Brain microvascular endothelial cell (primary cell): ENCODE measurements around the gene TMC3.

Source experiments
- DNase-seq: peaks from one replicate; pipeline ENCODE4 v3.0.0-alpha.2; 2020
- H3K27ac ChIP-seq: fragments of 250-450 bp; sonication (Bioruptor Pico); 2 replicates; pipeline ENCODE4 v1.5.1; 2020; ENCODE audit warnings: mild to moderate bottlenecking, moderate library complexity
- H3K27me3 ChIP-seq: fragments of 250-450 bp; sonication (Bioruptor Pico); replicated peaks from 2 replicates; pipeline ENCODE4 v1.5.1; 2020; ENCODE audit warnings: mild to moderate bottlenecking
- H3K36me3 ChIP-seq: fragments of 250-450 bp; sonication (Bioruptor Pico); replicated peaks from 2 replicates; pipeline ENCODE4 v1.5.1; 2020; ENCODE audit warnings: mild to moderate bottlenecking
- H3K4me3 ChIP-seq: 2 replicates; pipeline ENCODE4 v1.5.1; 2011; ENCODE audit warnings: low read depth, mild to moderate bottlenecking, control low read depth, low read length, moderate library complexity
- CTCF ChIP-seq: IDR thresholded peaks from 2 replicates; pipeline ENCODE4 v1.5.1; 2011; ENCODE audit warnings: low read depth, mild to moderate bottlenecking, moderate library complexity, low read length, control low read depth, inconsistent platforms; ENCODE audit errors: missing control alignments
- in situ Hi-C: cut with HindIII; loops from 2 replicates; pipeline ENCODE4 v1.10.0; 2017; ENCODE audit warnings: low sequenced_read_pairs, low pct_ligation_motif_present

Gene TMC3

GRCh38 chr15:81413851-81414250 lies 39.8 kb upstream of the TMC3 start:
- DNase-seq = no peak
- Histone ChIP-seq H3K27ac (no peak overlapping the region), H3K4me3 (no peak overlapping the region), H3K27me3 (no peaks in the 10 kb centered on the region), H3K36me3 (no peaks in the 10 kb centered on the region)
- in situ Hi-C loops = no loop called here
- no peak for TF ChIP-seq CTCF

GRCh38 chr15:81411969-81412633 lies 38.1 kb upstream of the TMC3 start:
- H3K4me3 ChIP-seq = no peak overlapping the region
- H3K27ac ChIP-seq = no peak overlapping the region
- no peaks in the 10 kb centered on the region for H3K36me3 ChIP-seq
- in situ Hi-C loops = no loop called here
- peaks cover 2% of the 10 kb centered on the region for H3K27me3 ChIP-seq
- TF ChIP-seq CTCF = no peak
- no peak for DNase-seq

- in situ Hi-C loops = no loop called here
Observed at GRCh38 chr15:81411051-81411450, 37.0 kb upstream of the TMC3 start.

DNA sequence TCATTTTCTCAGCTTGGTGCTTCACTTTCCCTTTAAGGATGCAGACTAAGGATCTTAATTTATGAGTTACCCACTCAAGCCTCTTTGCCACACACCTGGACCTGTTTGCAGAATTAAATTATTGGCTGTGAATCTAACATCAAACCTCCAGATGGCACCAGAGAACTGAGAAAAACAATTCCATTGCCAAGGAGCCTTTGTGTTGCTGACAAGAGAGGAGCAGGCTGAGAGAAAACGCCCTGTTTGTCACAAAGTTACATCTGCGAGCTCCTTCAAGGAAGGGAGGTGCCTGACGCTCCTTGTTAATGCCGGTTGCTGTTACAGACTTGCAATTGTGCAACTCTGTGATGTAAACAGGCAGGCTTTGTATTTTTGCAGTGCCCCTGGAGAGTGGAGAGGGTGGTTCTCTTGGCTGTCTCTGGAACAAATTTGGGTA lies 36.3 kb upstream of the TMC3 start:
- TF ChIP-seq CTCF = peak; percentile 64
- in situ Hi-C loops = no loop called here
- peak; percentile 57 for DNase-seq

More at GRCh38 chr15:81411051-81411450, 37.0 kb upstream of the TMC3 start:
- TF ChIP-seq CTCF = peak; percentile 28
- DNase-seq = no peak
- Histone ChIP-seq H3K4me3 (no peak overlapping the region), H3K27ac (no peak overlapping the region), H3K27me3 (peaks cover 2% of the 10 kb centered on the region), H3K36me3 (no peaks in the 10 kb centered on the region)

GRCh38 chr15:81407718-81408117 lies 33.7 kb upstream of the TMC3 start:
- H3K27me3 ChIP-seq = peaks cover 2% of the 10 kb centered on the region
- H3K4me3 ChIP-seq = no peak overlapping the region
- no peak for TF ChIP-seq CTCF
- no peaks in the 10 kb centered on the region for H3K36me3 ChIP-seq
- no peak overlapping the region for H3K27ac ChIP-seq
- in situ Hi-C loops = no loop called here
- DNase-seq = no peak

More for the DNA sequence above, 36.3 kb upstream of the TMC3 start:
- Histone ChIP-seq H3K27ac (no peak overlapping the region), H3K36me3 (no peaks in the 10 kb centered on the region), H3K4me3 (no peak overlapping the region), H3K27me3 (peaks cover 2% of the 10 kb centered on the region)

DNA sequence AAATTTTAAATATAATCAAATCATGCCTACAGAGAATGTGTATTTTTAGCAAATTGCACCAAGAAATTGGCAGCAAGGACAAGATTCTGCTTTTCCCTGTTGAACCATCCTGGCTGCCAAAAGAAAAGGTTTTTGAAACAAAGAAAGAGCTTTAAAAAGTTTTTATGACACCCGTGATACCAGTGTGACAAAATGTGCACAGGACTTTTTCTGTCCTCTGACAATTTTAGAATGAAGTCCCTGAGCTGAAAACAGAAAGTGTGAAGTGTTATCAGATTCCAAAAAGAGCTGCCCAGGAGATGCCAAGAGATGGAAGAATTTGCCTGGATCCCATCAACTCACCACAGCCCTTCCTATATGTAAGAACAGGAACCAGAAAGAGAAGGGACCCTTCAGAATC lies 33.2 kb upstream of the TMC3 start:
- no peak for DNase-seq
- peaks cover 2% of the 10 kb centered on the region for H3K27me3 ChIP-seq
- no peaks in the 10 kb centered on the region for H3K36me3 ChIP-seq
- no peak overlapping the region for H3K4me3 ChIP-seq
- in situ Hi-C loops = no loop called here
- H3K27ac ChIP-seq = no peak overlapping the region
- TF ChIP-seq CTCF = no peak
